Thyroid gland (tissue), 4 donors: ENCODE data around the gene FTSJ1.

Source experiments
- POLR2A ChIP-seq, 2 donors: fragments of 450-650 bp; IDR thresholded peaks; one replicate each; pipeline ENCODE4 v1.6.1; 2017; ENCODE audit warnings: antibody characterized with exemption in 2 of 2, mild to moderate bottlenecking in 2 of 2, moderate library complexity in 1 of 2
- TF ChIP-seq, protein P1 (sequence below), 6 experiments: fragments of 200-600 bp in 3 of 6; fragments of 450-650 bp in 3 of 6; sonication (generic) in 3 of 6; IDR thresholded peaks; one replicate each; pipeline ENCODE4 v1.5.1; 2016 to 2019; ENCODE audit warnings: antibody characterized with exemption in 6 of 6, mild to moderate bottlenecking in 2 of 6, inconsistent platforms in 1 of 6, moderate library complexity in 1 of 6

DNA sequence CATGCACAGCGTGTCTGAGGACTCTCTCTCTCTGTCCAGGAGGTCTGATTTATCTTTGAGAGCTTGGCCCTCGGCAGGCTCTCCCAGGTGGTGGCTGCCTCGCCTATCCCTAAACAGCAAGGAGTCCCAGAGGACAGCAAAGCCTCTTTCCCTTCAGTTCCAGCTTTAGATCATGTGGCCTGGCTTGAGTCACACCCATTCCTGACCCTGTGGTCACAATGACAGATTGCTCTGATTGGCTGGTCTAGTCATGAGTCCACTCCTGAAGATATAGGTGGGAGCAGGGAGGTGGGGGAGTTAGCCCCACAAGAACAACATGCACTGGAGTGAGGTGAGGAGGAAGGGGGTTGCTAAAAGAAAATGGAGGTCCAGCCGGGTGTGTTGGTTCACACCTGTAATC lies 20.7 kb downstream of the FTSJ1 start:
- TF ChIP-seq, protein P1, sequence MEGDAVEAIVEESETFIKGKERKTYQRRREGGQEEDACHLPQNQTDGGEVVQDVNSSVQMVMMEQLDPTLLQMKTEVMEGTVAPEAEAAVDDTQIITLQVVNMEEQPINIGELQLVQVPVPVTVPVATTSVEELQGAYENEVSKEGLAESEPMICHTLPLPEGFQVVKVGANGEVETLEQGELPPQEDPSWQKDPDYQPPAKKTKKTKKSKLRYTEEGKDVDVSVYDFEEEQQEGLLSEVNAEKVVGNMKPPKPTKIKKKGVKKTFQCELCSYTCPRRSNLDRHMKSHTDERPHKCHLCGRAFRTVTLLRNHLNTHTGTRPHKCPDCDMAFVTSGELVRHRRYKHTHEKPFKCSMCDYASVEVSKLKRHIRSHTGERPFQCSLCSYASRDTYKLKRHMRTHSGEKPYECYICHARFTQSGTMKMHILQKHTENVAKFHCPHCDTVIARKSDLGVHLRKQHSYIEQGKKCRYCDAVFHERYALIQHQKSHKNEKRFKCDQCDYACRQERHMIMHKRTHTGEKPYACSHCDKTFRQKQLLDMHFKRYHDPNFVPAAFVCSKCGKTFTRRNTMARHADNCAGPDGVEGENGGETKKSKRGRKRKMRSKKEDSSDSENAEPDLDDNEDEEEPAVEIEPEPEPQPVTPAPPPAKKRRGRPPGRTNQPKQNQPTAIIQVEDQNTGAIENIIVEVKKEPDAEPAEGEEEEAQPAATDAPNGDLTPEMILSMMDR (IDR thresholded peaks at IDR 0.05) = no peak
- TF ChIP-seq POLR2A (IDR thresholded peaks at IDR 0.05) = no peak
